Thoracic aorta (tissue), 2 donors: ENCODE measurements around the gene GABBR2. TPM values are rescaled to one million over a fixed set of nuclear protein-coding genes. Genes with fewer than 3 reads are reported as not detected.

ENCODE experiments used
- ATAC-seq: fragments of 150-250 bp; one replicate; pipeline ENCODE4 v1.8.0; 2017; ENCODE audit warnings: low read depth; ENCODE audit not compliant: insufficient number of reproducible peaks, low FRiP score
- DNase-seq: peaks from one replicate; pipeline ENCODE4 v3.0.0-alpha.2; 2020; ENCODE audit warnings: low spot score
- H3K27ac ChIP-seq, 2 donors: fragments of 200-600 bp; sonication (generic); 1 replicate in 1 of 2; 2 replicates in 1 of 2; pipeline ENCODE4 v1.5.1; 2016; ENCODE audit warnings: mild to moderate bottlenecking in 2 of 2, moderate library complexity in 2 of 2
- H3K27me3 ChIP-seq: fragments of 200-600 bp; sonication (generic); replicated peaks from 2 replicates; pipeline ENCODE4 v1.6.0; 2016; ENCODE audit warnings: mild to moderate bottlenecking; ENCODE audit not compliant: insufficient read depth
- H3K36me3 ChIP-seq: fragments of 200-600 bp; sonication (generic); one replicate; pipeline ENCODE4 v1.5.1; 2016
- H3K4me1 ChIP-seq, 2 donors: fragments of 200-600 bp; sonication (generic); 1 replicate in 1 of 2; 2 replicates in 1 of 2; pipeline versions ENCODE4 v1.5.1 to v1.6.0; 2016; ENCODE audit warnings: low read depth in 2 of 2, mild to moderate bottlenecking in 1 of 2; ENCODE audit not compliant: control insufficient read depth in 1 of 2
- H3K4me3 ChIP-seq: fragments of 200-600 bp; sonication (generic); 2 replicates; pipeline ENCODE4 v1.5.1; 2016; ENCODE audit warnings: mild to moderate bottlenecking
- H3K9me3 ChIP-seq: fragments of 200-600 bp; sonication (generic); 2 replicates; pipeline ENCODE4 v1.5.1; 2016
- CTCF ChIP-seq: fragments of 200-600 bp; sonication (generic); IDR thresholded peaks from one replicate; pipeline ENCODE4 v1.5.1; 2019; ENCODE audit warnings: antibody characterized with exemption
- total RNA-seq, 2 donors: library from RNA; depleted of rRNA; stranded (reverse); fragments of >200 nt; gene quantifications; one replicate each; pipeline versions ENCODE4 v1.1.0 to v1.2.3, GENCODE V29; 2016

Gene GABBR2
- total RNA-seq, 2 donors from 2014 or later, result not detected

- TF ChIP-seq CTCF, result no peak
- H3K4me1 ChIP-seq, result no peaks in the 10 kb centered on the region
- DNase-seq (no peak), ATAC-seq (no peak)
- no peak overlapping the region for H3K27ac ChIP-seq
- no peaks in the 10 kb centered on the region for H3K36me3 ChIP-seq
- H3K4me3 ChIP-seq, result no peak overlapping the region
- H3K9me3 ChIP-seq, result no peaks in the 10 kb centered on the region
- H3K27me3 ChIP-seq, result no peaks in the 10 kb centered on the region
These were observed 138.7 kb downstream of the GABBR2 start for GRCh38 chr9:98570055-98570454.

GRCh38 chr9:98569491-98569890, 139.2 kb downstream of the GABBR2 start:
- Histone ChIP-seq H3K36me3 (no peaks in the 10 kb centered on the region), H3K4me3 (no peak overlapping the region), H3K9me3 (no peaks in the 10 kb centered on the region), H3K27me3 (no peaks in the 10 kb centered on the region), H3K27ac (no peak overlapping the region), H3K4me1 (no peaks in the 10 kb centered on the region)
- ATAC-seq (no peak), DNase-seq (no peak)
- TF ChIP-seq CTCF, result no peak

- Histone ChIP-seq H3K27me3 (no peaks in the 10 kb centered on the region), H3K4me3 (no peak overlapping the region), H3K9me3 (no peaks in the 10 kb centered on the region), H3K27ac (no peak overlapping the region), H3K36me3 (no peaks in the 10 kb centered on the region), H3K4me1 (no peaks in the 10 kb centered on the region)
- no peak for TF ChIP-seq CTCF
- DNase-seq (no peak), ATAC-seq (no peak)
These were observed 139.7 kb downstream of the GABBR2 start for GRCh38 chr9:98568909-98569469.

- no peak for TF ChIP-seq CTCF
- H3K27ac ChIP-seq, result no peak overlapping the region
- ATAC-seq (no peak), DNase-seq (no peak)
- no peaks in the 10 kb centered on the region for H3K27me3 ChIP-seq
- no peak overlapping the region for H3K4me3 ChIP-seq
- no peaks in the 10 kb centered on the region for H3K36me3 ChIP-seq
- no peaks in the 10 kb centered on the region for H3K4me1 ChIP-seq
- H3K9me3 ChIP-seq, result no peaks in the 10 kb centered on the region
These were observed 140.4 kb downstream of the GABBR2 start for GRCh38 chr9:98568234-98568908.

GRCh38 chr9:98567540-98568233, 141.0 kb downstream of the GABBR2 start:
- Histone ChIP-seq H3K27ac (no peak overlapping the region), H3K4me1 (no peaks in the 10 kb centered on the region), H3K36me3 (no peaks in the 10 kb centered on the region), H3K27me3 (no peaks in the 10 kb centered on the region), H3K4me3 (no peak overlapping the region), H3K9me3 (no peaks in the 10 kb centered on the region)
- no peak for DNase-seq
- no peak for ATAC-seq
- TF ChIP-seq CTCF, result no peak
